HG02840 (cell line): ENCODE measurements around the gene VMO1.

ENCODE experiments used
- ATAC-seq: cut with Tn5 transposase; IDR thresholded peaks from one replicate; pipeline ENCODE4 v1.9.1; 2021; ENCODE audit warnings: mild to moderate bottlenecking, moderate library complexity, moderate number of reproducible peaks; ENCODE audit not compliant: unreplicated experiment, low FRiP score

VMO1 gene

GRCh38 chr17:4786106-4786511 is at the start of gene VMO1:
Gene VMO1, minus strand, starts transcription at chr17:4786364. Its CDS starts 12 bp downstream, at chr17:4786352.
- ATAC-seq = no peak

GRCh38 chr17:4834681-4835020 is 48.5 kb upstream of the VMO1 start:
- no peak for ATAC-seq

GRCh38 chr17:4833941-4834680 is 47.9 kb upstream of the VMO1 start:
- no peak for ATAC-seq

- peak; percentile 86 for ATAC-seq
These were observed 47.2 kb upstream of the VMO1 start, which contains the start of gene MINK1 for GRCh38 chr17:4833178-4833940. Gene MINK1, plus strand, starts transcription at chr17:4833340. Its CDS starts 244 bp downstream, at chr17:4833584.

- ATAC-seq = peak; percentile 29
These were observed 46.6 kb upstream of the VMO1 start for GRCh38 chr17:4832829-4833177.

- ATAC-seq = no peak
These were observed 41.2 kb upstream of the VMO1 start for GRCh38 chr17:4827399-4827798.

- ATAC-seq = no peak
These were observed 37.4 kb upstream of the VMO1 start for GRCh38 chr17:4823373-4824089.

- ATAC-seq = no peak
These were observed 36.7 kb upstream of the VMO1 start for GRCh38 chr17:4822835-4823234.

GRCh38 chr17:4818276-4818675 is 32.1 kb upstream of the VMO1 start:
- ATAC-seq = no peak

- no peak for ATAC-seq
These were observed 30.7 kb upstream of the VMO1 start for GRCh38 chr17:4816826-4817225.

GRCh38 chr17:4815043-4815675 is 29.0 kb upstream of the VMO1 start:
- no peak for ATAC-seq

- no peak for ATAC-seq
These were observed 26.5 kb upstream of the VMO1 start for GRCh38 chr17:4812690-4813089.

- ATAC-seq = no peak
These were observed 25.3 kb upstream of the VMO1 start for GRCh38 chr17:4811471-4811870.

GRCh38 chr17:4810696-4811290 is 24.6 kb upstream of the VMO1 start:
- no peak for ATAC-seq

- no peak for ATAC-seq
These were observed 22.2 kb upstream of the VMO1 start for GRCh38 chr17:4808378-4808767.

- ATAC-seq = no peak
These were observed 21.6 kb upstream of the VMO1 start for GRCh38 chr17:4807605-4808377.

GRCh38 chr17:4806777-4807604 is 20.8 kb upstream of the VMO1 start, which contains the start of gene PLD2:
Gene PLD2, plus strand, starts transcription at chr17:4807152. Its CDS starts 621 bp downstream, at chr17:4807773.
- ATAC-seq = peak; percentile 83

GRCh38 chr17:4806456-4806776 is 20.3 kb upstream of the VMO1 start:
- no peak for ATAC-seq

GRCh38 chr17:4802228-4802627 is 16.1 kb upstream of the VMO1 start, which contains the start of gene C17orf114:
Gene C17orf114, minus strand, starts transcription at chr17:4802328.
- ATAC-seq = no peak
